Measurements from ENCODE around the gene WDR76. TPM values are rescaled to one million over a fixed set of nuclear protein-coding genes. Genes with fewer than 3 reads are reported as not detected.

Gene WDR76
- polyA plus RNA-seq, 1 donor from 2014 or later = 0.43 TPM

DNA sequence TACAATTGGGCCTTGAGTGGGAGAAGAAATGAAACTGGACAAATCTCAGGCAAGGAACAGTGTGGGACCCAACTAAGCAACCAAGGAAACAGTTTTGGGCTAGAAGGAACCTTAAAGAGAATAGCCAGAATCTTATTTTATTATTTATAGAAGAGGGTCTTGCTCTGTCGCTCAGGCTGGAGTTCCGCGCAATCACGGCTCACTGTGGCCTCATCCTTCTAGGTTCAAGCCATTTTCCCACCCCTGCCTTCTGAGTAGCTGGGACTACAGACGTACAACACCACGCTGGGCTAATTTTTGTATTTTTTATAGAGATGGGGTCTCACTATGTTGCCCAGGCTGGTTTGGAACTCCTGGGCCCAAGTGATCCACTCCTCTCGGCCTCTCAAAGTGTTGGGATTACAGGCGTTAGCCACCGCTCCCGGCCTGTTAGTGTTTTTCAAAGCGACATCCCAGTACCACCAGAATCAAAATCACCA lies 734 bp upstream of the WDR76 start:
- TF ChIP-seq EZH2 (IDR thresholded peaks at IDR 0.05; ENCODE audit: borderline replicate concordance, insufficient read depth, low read length, poor library complexity, severe bottlenecking) (no peak), RAD21 (conservative IDR thresholded peaks at IDR 0.05) (no peak), SMC3 (conservative IDR thresholded peaks at IDR 0.05; ENCODE audit: poor library complexity) (no peak), TAF1 (IDR thresholded peaks at IDR 0.05; ENCODE audit: low read depth) (no peak), POLR2AphosphoS5 (IDR thresholded peaks at IDR 0.05) (no peak), EP300 (conservative IDR thresholded peaks at IDR 0.05; ENCODE audit: poor library complexity, severe bottlenecking) (no peak), MXI1 (conservative IDR thresholded peaks at IDR 0.05; ENCODE audit: poor library complexity, severe bottlenecking) (no peak)
- TF ChIP-seq, protein P1, sequence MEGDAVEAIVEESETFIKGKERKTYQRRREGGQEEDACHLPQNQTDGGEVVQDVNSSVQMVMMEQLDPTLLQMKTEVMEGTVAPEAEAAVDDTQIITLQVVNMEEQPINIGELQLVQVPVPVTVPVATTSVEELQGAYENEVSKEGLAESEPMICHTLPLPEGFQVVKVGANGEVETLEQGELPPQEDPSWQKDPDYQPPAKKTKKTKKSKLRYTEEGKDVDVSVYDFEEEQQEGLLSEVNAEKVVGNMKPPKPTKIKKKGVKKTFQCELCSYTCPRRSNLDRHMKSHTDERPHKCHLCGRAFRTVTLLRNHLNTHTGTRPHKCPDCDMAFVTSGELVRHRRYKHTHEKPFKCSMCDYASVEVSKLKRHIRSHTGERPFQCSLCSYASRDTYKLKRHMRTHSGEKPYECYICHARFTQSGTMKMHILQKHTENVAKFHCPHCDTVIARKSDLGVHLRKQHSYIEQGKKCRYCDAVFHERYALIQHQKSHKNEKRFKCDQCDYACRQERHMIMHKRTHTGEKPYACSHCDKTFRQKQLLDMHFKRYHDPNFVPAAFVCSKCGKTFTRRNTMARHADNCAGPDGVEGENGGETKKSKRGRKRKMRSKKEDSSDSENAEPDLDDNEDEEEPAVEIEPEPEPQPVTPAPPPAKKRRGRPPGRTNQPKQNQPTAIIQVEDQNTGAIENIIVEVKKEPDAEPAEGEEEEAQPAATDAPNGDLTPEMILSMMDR (IDR thresholded peaks at IDR 0.05; ENCODE audit: poor library complexity, severe bottlenecking) = no peak
- TF ChIP-seq, protein P2, sequence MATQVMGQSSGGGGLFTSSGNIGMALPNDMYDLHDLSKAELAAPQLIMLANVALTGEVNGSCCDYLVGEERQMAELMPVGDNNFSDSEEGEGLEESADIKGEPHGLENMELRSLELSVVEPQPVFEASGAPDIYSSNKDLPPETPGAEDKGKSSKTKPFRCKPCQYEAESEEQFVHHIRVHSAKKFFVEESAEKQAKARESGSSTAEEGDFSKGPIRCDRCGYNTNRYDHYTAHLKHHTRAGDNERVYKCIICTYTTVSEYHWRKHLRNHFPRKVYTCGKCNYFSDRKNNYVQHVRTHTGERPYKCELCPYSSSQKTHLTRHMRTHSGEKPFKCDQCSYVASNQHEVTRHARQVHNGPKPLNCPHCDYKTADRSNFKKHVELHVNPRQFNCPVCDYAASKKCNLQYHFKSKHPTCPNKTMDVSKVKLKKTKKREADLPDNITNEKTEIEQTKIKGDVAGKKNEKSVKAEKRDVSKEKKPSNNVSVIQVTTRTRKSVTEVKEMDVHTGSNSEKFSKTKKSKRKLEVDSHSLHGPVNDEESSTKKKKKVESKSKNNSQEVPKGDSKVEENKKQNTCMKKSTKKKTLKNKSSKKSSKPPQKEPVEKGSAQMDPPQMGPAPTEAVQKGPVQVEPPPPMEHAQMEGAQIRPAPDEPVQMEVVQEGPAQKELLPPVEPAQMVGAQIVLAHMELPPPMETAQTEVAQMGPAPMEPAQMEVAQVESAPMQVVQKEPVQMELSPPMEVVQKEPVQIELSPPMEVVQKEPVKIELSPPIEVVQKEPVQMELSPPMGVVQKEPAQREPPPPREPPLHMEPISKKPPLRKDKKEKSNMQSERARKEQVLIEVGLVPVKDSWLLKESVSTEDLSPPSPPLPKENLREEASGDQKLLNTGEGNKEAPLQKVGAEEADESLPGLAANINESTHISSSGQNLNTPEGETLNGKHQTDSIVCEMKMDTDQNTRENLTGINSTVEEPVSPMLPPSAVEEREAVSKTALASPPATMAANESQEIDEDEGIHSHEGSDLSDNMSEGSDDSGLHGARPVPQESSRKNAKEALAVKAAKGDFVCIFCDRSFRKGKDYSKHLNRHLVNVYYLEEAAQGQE (IDR thresholded peaks at IDR 0.05; ENCODE audit: borderline replicate concordance) = no peak
- Histone ChIP-seq H3F3A (ENCODE audit: insufficient read depth, low read length, poor library complexity, severe bottlenecking) (no peaks in the 10 kb centered on the region), H2AFZ (ENCODE audit: low read depth, low read length) (no peak overlapping the region), H3K9me2 (ENCODE audit: insufficient read depth, low read length) (no peaks in the 10 kb centered on the region), H3K36me3 (ENCODE audit: insufficient read depth, low read length) (no peaks in the 10 kb centered on the region), H3K27me3 (ENCODE audit: insufficient read depth, low read depth, low read length) (no peaks in the 10 kb centered on the region), H4K20me1 (ENCODE audit: insufficient read depth) (no peaks in the 10 kb centered on the region), H3K9ac (ENCODE audit: low read length) (no peak overlapping the region), H3K4me2 (ENCODE audit: low read length) (no peak overlapping the region), H3K4me3 (ENCODE audit: low read length) (no peak overlapping the region), H3K27ac (ENCODE audit: low read length) (no peak overlapping the region), H3K9me3 (ENCODE audit: low read length) (no peaks in the 10 kb centered on the region), H3K79me2 (replicated peaks; ENCODE audit: insufficient read depth, low read length) (peaks cover 21% of the 10 kb centered on the region)

DNA sequence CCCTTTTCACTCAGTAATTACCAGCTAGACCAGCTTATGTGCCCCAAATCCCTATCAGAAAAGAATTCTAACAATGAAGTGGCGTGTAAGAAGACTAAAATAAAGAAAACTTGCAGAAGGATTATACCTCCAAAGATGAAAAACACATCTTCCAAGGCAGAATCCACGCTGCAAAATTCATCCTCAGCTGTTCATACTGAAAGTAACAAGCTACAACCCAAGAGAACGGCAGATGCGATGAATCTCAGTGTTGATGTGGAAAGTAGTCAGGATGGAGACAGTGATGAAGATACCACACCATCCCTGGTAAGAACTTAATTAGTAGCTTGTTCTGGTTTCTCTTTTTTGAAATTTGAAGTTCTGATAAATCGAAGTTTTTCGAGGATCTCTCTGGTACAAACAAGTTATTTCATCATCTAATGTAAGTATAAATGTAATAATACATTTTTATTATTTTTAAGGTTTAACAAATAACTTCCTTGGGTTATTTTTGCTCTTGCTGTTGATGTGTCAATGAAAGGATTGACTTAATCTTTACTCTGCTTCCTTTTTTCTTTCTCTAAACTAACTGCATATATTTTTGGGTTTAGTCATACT lies 1.4 kb downstream of the WDR76 start:
- H3K79me2 ChIP-seq (replicated peaks; ENCODE audit: insufficient read depth, low read length) = peaks cover 9% of the 10 kb centered on the region

More for the DNA sequence above, 1.4 kb downstream of the WDR76 start:
- Histone ChIP-seq H3K9ac (ENCODE audit: low read length) (no peak overlapping the region), H3K27me3 (ENCODE audit: insufficient read depth, low read depth, low read length) (no peaks in the 10 kb centered on the region), H3K9me3 (ENCODE audit: low read length) (no peaks in the 10 kb centered on the region), H3K4me2 (ENCODE audit: low read length) (no peak overlapping the region), H2AFZ (ENCODE audit: low read depth, low read length) (no peak overlapping the region), H3F3A (ENCODE audit: insufficient read depth, low read length, poor library complexity, severe bottlenecking) (no peaks in the 10 kb centered on the region), H3K27ac (ENCODE audit: low read length) (no peak overlapping the region), H3K9me2 (ENCODE audit: insufficient read depth, low read length) (no peaks in the 10 kb centered on the region), H3K4me3 (ENCODE audit: low read length) (no peak overlapping the region), H3K36me3 (ENCODE audit: insufficient read depth, low read length) (no peaks in the 10 kb centered on the region), H4K20me1 (ENCODE audit: insufficient read depth) (no peaks in the 10 kb centered on the region)
- no peak for TF ChIP-seq EZH2 (IDR thresholded peaks at IDR 0.05; ENCODE audit: borderline replicate concordance, insufficient read depth, low read length, poor library complexity, severe bottlenecking)
- TF ChIP-seq SMC3 (conservative IDR thresholded peaks at IDR 0.05; ENCODE audit: poor library complexity) = no peak
- TF ChIP-seq RAD21 (conservative IDR thresholded peaks at IDR 0.05) = no peak
- TF ChIP-seq, protein P1 (IDR thresholded peaks at IDR 0.05; ENCODE audit: poor library complexity, severe bottlenecking) = no peak
- TF ChIP-seq EP300 (conservative IDR thresholded peaks at IDR 0.05; ENCODE audit: poor library complexity, severe bottlenecking) = no peak
- TF ChIP-seq, protein P2 (IDR thresholded peaks at IDR 0.05; ENCODE audit: borderline replicate concordance) = no peak
- no peak for TF ChIP-seq MXI1 (conservative IDR thresholded peaks at IDR 0.05; ENCODE audit: poor library complexity, severe bottlenecking)
- no peak for TF ChIP-seq POLR2AphosphoS5 (IDR thresholded peaks at IDR 0.05)
- TF ChIP-seq TAF1 (IDR thresholded peaks at IDR 0.05; ENCODE audit: low read depth) = no peak

Data from neural cell (in vitro differentiated cells).